Activated naive CD8-positive, alpha-beta T cell treated with anti-CD3 and anti-CD28 coated beads, Interleukin-2, amount 10 ng/mL, durations not matched to agents 7 days and 5 days (primary cell): ENCODE results near the gene LEPR. TPM values are rescaled to one million over a fixed set of nuclear protein-coding genes. Genes with fewer than 3 reads are reported as not detected.
"Not testable (repeated sequence)": the region's sequence is repeated elsewhere in the genome, so short reads cannot be mapped to it uniquely, and the experiment has no call there.

Experiments
- ATAC-seq: fragments of 150-1000 bp; cut with Tn5 transposase; one replicate; pipeline ENCODE4 v1.10.0; 2021; ENCODE audit warnings: low read depth, moderate library complexity
- POLR2A ChIA-PET: fragments of 350-600 bp; sonication (Branson Sonifier 250); formaldehyde crosslinking; loops from one replicate; lab custom pipeline; 2021; ENCODE audit warnings: antibody characterized with exemption; lab: Charles Lee
- DNase-seq: peaks from one replicate; pipeline ENCODE4 v3.0.0; 2021
- H3K27ac Mint-ChIP-seq: one replicate; pipeline ENCODE4 v1.8.0; 2022; ENCODE audit warnings: mild to moderate bottlenecking, mixed read lengths
- H3K27me3 Mint-ChIP-seq: one replicate; pipeline ENCODE4 v1.8.0; 2022; ENCODE audit warnings: mild to moderate bottlenecking, moderate library complexity, mixed read lengths
- H3K36me3 Mint-ChIP-seq: one replicate; pipeline ENCODE4 v1.8.0; 2021; ENCODE audit warnings: mild to moderate bottlenecking, mixed read lengths
- H3K4me1 Mint-ChIP-seq: one replicate; pipeline ENCODE4 v1.8.0; 2021; ENCODE audit warnings: mixed read lengths
- H3K4me3 Mint-ChIP-seq: one replicate; pipeline ENCODE4 v1.8.0; 2022; ENCODE audit warnings: mild to moderate bottlenecking, moderate library complexity, mixed read lengths
- H3K9me3 Mint-ChIP-seq: one replicate; pipeline ENCODE4 v1.8.0; 2021; ENCODE audit warnings: mixed read lengths
- total RNA-seq, 2 experiments: library from RNA; stranded (reverse); gene quantifications; one replicate each; pipeline ENCODE4 v1.2.3, GENCODE V29; 2021

The LEPR gene, protein sequence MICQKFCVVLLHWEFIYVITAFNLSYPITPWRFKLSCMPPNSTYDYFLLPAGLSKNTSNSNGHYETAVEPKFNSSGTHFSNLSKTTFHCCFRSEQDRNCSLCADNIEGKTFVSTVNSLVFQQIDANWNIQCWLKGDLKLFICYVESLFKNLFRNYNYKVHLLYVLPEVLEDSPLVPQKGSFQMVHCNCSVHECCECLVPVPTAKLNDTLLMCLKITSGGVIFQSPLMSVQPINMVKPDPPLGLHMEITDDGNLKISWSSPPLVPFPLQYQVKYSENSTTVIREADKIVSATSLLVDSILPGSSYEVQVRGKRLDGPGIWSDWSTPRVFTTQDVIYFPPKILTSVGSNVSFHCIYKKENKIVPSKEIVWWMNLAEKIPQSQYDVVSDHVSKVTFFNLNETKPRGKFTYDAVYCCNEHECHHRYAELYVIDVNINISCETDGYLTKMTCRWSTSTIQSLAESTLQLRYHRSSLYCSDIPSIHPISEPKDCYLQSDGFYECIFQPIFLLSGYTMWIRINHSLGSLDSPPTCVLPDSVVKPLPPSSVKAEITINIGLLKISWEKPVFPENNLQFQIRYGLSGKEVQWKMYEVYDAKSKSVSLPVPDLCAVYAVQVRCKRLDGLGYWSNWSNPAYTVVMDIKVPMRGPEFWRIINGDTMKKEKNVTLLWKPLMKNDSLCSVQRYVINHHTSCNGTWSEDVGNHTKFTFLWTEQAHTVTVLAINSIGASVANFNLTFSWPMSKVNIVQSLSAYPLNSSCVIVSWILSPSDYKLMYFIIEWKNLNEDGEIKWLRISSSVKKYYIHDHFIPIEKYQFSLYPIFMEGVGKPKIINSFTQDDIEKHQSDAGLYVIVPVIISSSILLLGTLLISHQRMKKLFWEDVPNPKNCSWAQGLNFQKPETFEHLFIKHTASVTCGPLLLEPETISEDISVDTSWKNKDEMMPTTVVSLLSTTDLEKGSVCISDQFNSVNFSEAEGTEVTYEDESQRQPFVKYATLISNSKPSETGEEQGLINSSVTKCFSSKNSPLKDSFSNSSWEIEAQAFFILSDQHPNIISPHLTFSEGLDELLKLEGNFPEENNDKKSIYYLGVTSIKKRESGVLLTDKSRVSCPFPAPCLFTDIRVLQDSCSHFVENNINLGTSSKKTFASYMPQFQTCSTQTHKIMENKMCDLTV
- 1 to 10 TPM; 1.9 to 2.8 TPM for total RNA-seq

DNA sequence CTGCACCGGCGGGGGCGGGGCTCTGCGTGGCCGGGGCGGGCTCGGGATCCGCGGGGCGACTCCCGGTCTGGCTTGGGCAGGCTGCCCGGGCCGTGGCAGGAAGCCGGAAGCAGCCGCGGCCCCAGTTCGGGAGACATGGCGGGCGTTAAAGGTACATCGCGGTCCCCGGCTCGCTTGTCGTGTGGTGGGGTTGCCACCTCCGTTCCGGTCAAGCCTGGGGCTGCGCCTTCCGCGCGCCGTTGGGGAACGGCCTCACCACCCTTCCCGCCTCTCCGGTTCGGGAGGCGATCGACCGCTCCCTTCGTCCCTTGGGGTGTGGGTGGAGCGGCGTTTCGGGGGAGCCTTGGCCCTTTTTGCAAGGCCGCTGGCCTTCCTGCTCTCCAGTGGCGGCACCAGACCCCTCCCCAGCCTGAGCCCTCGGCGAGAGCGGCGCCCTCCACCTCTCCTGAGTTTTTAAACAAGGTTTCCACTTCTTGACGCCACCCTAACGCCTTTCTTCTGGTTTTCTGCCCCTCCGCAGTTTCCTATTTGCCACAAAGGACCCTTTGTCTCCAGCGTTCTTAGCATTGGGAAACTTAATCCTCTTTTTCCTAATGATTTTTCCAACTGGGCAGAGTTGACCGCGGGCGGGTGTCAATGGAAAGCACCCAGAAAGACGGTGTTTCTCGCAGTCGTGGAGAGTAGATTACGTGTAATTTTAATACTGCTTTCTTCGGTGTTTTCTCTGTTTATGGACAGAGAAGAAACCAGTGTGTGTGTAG, at the start of gene LEPR, which contains the start of gene LEPROT:
TSS of gene LEPR (plus strand) at position 79 of the 761 bp plus-strand sequence. CDS start 144,898 bp downstream, outside the sequence.
TSS of gene LEPROT (plus strand) at position 79 of the 761 bp plus-strand sequence. CDS start at position 136, 57 bp downstream.
- POLR2A ChIA-PET: interaction anchor here (0.6 to 1.6 kb wide), 4 partner anchors 28 to 940 kb away, joined by 3 to 8 read pairs (median 4); no protein-coding TSS in a partner anchor

DNA sequence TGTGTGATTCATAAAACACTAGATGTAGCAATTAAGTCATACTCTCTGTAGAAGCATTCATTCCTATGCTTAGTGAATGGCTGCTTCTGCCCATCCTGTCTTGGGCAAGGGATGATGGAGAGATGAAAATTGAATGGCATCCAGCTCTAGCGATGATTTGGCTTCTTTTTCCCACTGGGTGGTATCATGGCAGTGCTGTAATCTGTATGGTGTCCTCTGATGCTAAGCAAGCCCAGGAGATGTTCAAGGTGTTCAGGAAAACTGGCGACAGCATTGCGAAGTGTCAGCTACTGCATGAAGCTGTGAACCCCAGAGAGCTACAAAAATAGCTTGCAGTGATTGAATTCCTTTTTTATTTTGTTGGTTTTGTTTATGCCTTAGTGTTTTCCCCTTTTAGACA, 48.9 kb upstream of the LEPR start:
- no peak overlapping the region for H3K27ac Mint-ChIP-seq
- no peaks in the 10 kb centered on the region for H3K36me3 Mint-ChIP-seq
- POLR2A ChIA-PET: no interaction called here
- ATAC-seq (no peak), DNase-seq (no peak)
- peaks cover 2% of the 10 kb centered on the region for H3K9me3 Mint-ChIP-seq
- no peak overlapping the region for H3K4me3 Mint-ChIP-seq
- H3K4me1 Mint-ChIP-seq: no peaks in the 10 kb centered on the region
- H3K27me3 Mint-ChIP-seq: no peaks in the 10 kb centered on the region

More for the DNA sequence above, at the start of gene LEPR, which contains the start of gene LEPROT:
- Mint-ChIP-seq H3K27ac (peak within 1 kb of the TSS; percentile 87), H3K36me3 (peaks cover 12% of the 10 kb centered on the region), H3K27me3 (peaks cover 9% of the 10 kb centered on the region), H3K4me3 (no peak within 1 kb of the TSS), H3K9me3 (no peaks in the 10 kb centered on the region), H3K4me1 (peaks cover 13% of the 10 kb centered on the region)
- DNase-seq (no peak), ATAC-seq (no peak)

- Mint-ChIP-seq H3K9me3 (peaks cover 2% of the 10 kb centered on the region), H3K4me3 (no peak overlapping the region), H3K36me3 (no peaks in the 10 kb centered on the region), H3K27ac (no peak overlapping the region), H3K4me1 (no peaks in the 10 kb centered on the region), H3K27me3 (no peaks in the 10 kb centered on the region)
- no peak for ATAC-seq
- DNase-seq: no peak
- POLR2A ChIA-PET: no interaction called here
Measured at GRCh38 chr1:65372557-65372956, 47.9 kb upstream of the LEPR start.

DNA sequence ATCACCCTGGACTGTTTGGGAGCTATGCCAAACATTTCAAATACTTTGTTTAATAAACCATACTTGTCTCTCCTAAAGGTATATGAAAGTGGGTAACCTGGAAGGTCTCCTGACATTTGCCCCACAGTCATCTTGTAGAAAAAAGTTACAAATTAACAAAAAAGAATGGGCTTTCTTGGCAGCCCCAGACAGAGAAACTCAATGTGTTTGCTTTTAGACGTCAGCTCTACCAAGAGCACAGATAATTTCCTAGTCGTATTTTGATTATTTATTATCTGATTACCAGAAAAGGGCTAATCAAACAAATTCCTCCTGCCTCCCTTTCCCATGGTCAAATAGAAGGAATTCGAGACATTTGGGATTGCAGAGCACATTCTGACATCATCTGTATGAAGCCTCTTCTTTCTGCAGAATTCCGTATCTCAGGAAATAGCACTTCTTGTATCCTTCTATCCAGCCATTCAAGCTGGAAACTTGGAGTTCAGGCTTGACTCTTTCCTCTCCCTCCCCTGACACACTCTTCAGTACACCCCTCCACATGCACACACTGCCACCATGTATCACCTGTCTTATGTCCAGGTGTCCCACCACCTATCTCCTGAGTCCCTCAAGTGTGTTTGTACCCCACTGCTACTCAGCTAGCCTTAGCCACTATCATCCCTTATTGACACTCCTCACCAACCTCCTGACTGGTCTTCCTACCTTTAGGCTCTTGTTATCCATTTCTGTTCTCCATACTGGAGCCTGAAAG, 42.8 kb upstream of the LEPR start:
- no peaks in the 10 kb centered on the region for H3K4me1 Mint-ChIP-seq
- H3K4me3 Mint-ChIP-seq: no peak overlapping the region
- ATAC-seq (no peak), DNase-seq (no peak)
- H3K36me3 Mint-ChIP-seq: peaks cover 4% of the 10 kb centered on the region
- peaks cover 4% of the 10 kb centered on the region for H3K9me3 Mint-ChIP-seq
- POLR2A ChIA-PET: interaction anchor here (0.6 kb wide), 1 partner anchor 825 kb away, joined by 4 read pairs; no protein-coding TSS in a partner anchor
- no peak overlapping the region for H3K27ac Mint-ChIP-seq
- no peaks in the 10 kb centered on the region for H3K27me3 Mint-ChIP-seq

DNA sequence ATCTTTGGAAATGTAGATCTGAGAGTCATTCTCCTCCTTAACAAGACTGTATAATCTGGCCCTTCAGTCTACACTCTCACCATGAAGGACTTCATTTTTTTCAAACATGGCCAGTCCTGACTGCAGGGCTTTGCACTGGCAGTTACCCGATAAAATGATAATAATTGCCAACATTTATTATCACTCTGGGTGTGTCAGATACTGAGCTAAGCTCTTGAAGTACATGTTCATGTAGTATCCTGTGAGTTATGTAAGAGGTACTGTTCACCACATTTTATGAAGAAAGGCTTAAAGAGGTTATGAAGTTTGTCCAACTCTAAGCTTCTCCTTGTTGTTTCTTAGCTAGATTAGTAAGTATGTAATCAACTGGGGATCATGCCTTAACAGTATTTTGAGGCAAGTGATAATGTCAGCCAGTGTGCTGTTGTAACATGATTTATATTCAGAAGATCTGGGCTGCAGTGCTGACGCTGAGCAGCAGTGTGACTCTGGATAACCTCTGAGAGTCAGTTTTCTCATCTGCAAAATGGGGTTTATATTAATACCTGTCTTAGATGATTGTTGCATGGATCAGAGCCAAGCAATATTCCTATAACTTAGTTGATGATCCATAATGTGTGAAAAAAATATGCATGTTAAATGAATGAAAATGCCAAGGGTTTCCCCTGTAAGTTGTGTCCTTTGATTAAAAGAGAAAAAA, 42.1 kb upstream of the LEPR start:
- Mint-ChIP-seq H3K4me1 (no peaks in the 10 kb centered on the region), H3K27ac (no peak overlapping the region), H3K4me3 (no peak overlapping the region), H3K36me3 (peaks cover 4% of the 10 kb centered on the region), H3K9me3 (peaks cover 4% of the 10 kb centered on the region), H3K27me3 (no peaks in the 10 kb centered on the region)
- DNase-seq (no peak), ATAC-seq (no peak)
- POLR2A ChIA-PET: no interaction called here

- DNase-seq, POLR2A ChIA-PET, H3K36me3 Mint-ChIP-seq, H3K4me3 Mint-ChIP-seq, H3K27ac Mint-ChIP-seq, ATAC-seq, H3K27me3 Mint-ChIP-seq, H3K9me3 Mint-ChIP-seq, H3K4me1 Mint-ChIP-seq: not testable (repeated sequence)
Measured at GRCh38 chr1:65384426-65384825, 36.0 kb upstream of the LEPR start.

DNA sequence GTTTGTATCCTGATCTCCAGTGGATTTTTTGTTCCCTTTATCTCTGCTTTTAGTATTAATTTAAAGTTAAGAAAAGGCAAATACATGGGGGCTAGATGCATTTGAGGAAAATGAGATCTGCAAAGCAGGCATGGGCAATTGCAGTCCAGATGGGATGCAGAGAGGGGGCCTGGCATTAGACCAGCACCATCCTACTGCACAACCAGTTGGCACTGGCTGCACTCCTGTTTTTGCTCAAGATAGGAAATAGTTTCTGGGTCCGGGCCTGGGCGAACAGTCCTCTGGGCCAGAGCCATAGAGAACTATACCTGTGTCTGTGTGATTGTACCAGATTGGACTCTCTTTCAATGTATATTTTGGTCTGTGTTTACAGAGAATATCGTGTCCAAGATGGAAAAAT, 34.0 kb upstream of the LEPR start:
- Mint-ChIP-seq H3K4me1 (peaks cover 8% of the 10 kb centered on the region), H3K9me3 (peaks cover 2% of the 10 kb centered on the region), H3K36me3 (peaks cover 5% of the 10 kb centered on the region), H3K4me3 (no peak overlapping the region), H3K27ac (no peak overlapping the region), H3K27me3 (no peaks in the 10 kb centered on the region)
- DNase-seq (no peak), ATAC-seq (no peak)
- POLR2A ChIA-PET: no interaction called here

DNA sequence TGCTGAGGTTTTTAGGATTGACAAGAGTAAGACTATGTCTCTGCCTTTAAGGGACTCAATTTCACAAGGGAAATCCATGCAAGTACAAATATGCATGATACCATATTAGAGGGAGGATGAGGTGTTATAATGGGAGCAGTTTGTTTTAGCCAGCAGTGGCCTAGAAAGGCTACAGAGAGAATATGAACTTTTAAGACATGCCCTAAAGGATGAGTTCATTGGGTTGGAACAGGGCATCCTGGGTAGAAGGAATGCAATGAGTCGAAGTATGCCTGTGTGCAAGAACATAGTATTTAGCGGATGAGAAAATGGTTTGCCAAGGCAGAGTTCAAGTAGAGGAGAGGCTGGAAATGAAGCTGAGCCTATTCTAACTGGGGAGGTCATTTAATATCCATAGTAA, 32.6 kb upstream of the LEPR start:
- DNase-seq (no peak), ATAC-seq (no peak)
- POLR2A ChIA-PET: no interaction called here
- H3K4me3 Mint-ChIP-seq: no peak overlapping the region
- H3K4me1 Mint-ChIP-seq: peaks cover 10% of the 10 kb centered on the region
- no peak overlapping the region for H3K27ac Mint-ChIP-seq
- H3K36me3 Mint-ChIP-seq: peaks cover 5% of the 10 kb centered on the region
- peaks cover 2% of the 10 kb centered on the region for H3K9me3 Mint-ChIP-seq
- H3K27me3 Mint-ChIP-seq: no peaks in the 10 kb centered on the region

DNA sequence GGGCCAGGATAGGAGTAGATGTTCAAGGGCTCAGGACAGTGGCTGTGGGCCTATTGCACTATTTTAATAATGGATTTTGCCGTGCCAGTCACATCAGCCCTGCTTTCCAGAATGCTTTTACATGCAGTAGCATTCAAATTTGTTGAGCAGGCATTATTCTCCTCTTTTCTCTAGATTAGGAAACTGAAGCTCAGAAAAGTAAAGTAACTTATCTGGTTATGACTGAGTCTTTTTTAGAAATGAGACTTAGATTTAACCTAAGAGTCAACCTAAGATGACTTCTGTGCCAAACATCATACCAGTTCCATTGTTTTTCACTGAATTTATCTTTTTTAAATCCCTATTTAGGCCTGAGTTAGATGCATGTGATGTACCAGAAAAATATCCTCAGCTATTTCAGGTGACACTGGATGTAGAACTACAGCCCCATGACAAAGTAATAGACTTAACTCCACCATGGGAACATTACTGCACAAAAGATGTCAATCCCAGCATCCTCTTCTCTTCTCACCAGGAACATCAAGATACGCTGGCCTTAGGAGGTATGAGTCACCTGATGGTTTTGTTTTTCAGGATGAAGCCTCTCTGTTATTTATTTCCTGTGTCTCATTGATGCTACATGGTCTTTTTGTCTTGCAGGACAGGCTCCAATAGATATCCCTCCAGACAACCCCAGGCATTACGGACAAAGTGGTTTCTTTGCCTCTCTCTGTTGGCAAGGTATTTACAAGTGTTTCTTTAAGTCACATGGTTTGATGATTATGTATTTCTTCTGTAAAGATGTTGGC, 31.4 kb upstream of the LEPR start:
- no peak for DNase-seq
- no peak overlapping the region for H3K27ac Mint-ChIP-seq
- no peak overlapping the region for H3K4me3 Mint-ChIP-seq
- ATAC-seq: no peak
- H3K36me3 Mint-ChIP-seq: peaks cover 5% of the 10 kb centered on the region
- peaks cover 2% of the 10 kb centered on the region for H3K9me3 Mint-ChIP-seq
- POLR2A ChIA-PET: no interaction called here
- no peaks in the 10 kb centered on the region for H3K27me3 Mint-ChIP-seq
- peaks cover 18% of the 10 kb centered on the region for H3K4me1 Mint-ChIP-seq

DNA sequence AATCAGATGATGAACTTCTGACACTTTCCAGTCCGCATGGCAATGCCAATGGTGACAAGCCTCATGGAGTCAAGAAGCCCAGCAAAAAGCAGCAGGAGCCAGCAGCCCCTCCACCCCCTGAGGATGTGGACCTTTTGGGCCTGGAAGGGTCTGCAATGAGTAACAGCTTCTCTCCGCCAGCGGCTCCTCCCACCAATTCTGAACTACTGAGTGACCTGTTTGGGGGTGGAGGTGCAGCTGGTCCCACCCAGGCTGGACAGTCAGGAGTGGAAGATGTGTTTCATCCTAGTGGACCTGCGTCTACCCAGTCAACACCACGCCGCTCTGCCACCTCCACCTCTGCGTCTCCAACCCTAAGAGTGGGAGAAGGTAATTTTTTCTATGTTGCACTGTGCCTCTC, 28.0 kb upstream of the LEPR start:
- Mint-ChIP-seq H3K36me3 (peaks cover 5% of the 10 kb centered on the region), H3K4me1 (peaks cover 44% of the 10 kb centered on the region), H3K27me3 (no peaks in the 10 kb centered on the region), H3K4me3 (no peak overlapping the region), H3K9me3 (no peaks in the 10 kb centered on the region), H3K27ac (peak overlapping the region; percentile 1)
- ATAC-seq (no peak), DNase-seq (no peak)
- POLR2A ChIA-PET: interaction anchor here (1.8 kb wide), 1 partner anchor 28 kb away, joined by 8 read pairs; the partner anchor contains the start of genes LEPR and LEPROT

- Mint-ChIP-seq H3K27ac (peak overlapping the region; percentile 68), H3K4me3 (peak overlapping the region; percentile 38), H3K9me3 (no peaks in the 10 kb centered on the region), H3K36me3 (peaks cover 5% of the 10 kb centered on the region), H3K27me3 (no peaks in the 10 kb centered on the region), H3K4me1 (peaks cover 47% of the 10 kb centered on the region)
- ATAC-seq (peak; percentile 96), DNase-seq (no peak)
- POLR2A ChIA-PET: interaction anchor here (1.8 kb wide), 1 partner anchor 27 kb away, joined by 8 read pairs; the partner anchor contains the start of genes LEPR and LEPROT
Measured at GRCh38 chr1:65393347-65393746, 27.1 kb upstream of the LEPR start.
